ENCODE measurements around the gene ADK.

ADK gene

GRCh38 chr10:74150990-74151878, at the start of gene ADK:
ADK (plus strand) TSS chr10:74151221; CDS start chr10:74151279, 58 bp downstream.
- no peak within 1 kb of the TSS for H3K4me3 Mint-ChIP-seq
- DNase-seq (ENCODE audit: low spot score in 2 of 2) = peak; percentile 93 to 100
- ATAC-seq = peak; percentile 96
- H3K27ac Mint-ChIP-seq = no peak within 1 kb of the TSS
- no peaks in the 10 kb centered on the region for H3K9me3 Mint-ChIP-seq
- peaks cover 16% of the 10 kb centered on the region for H3K36me3 Mint-ChIP-seq
- H3K4me1 Mint-ChIP-seq = peaks cover 31% of the 10 kb centered on the region

- DNase-seq (ENCODE audit: low spot score in 2 of 2) (no peak), ATAC-seq (no peak)
- H3K4me3 Mint-ChIP-seq = no peak overlapping the region
- H3K27ac Mint-ChIP-seq = peak overlapping the region; percentile 36
- no peaks in the 10 kb centered on the region for H3K9me3 Mint-ChIP-seq
- H3K36me3 Mint-ChIP-seq = peaks cover 92% of the 10 kb centered on the region
- H3K4me1 Mint-ChIP-seq = peaks cover 6% of the 10 kb centered on the region
These were observed 47.3 kb upstream of the ADK start for GRCh38 chr10:74103560-74104258.

- H3K36me3 Mint-ChIP-seq = peaks cover 93% of the 10 kb centered on the region
- H3K27ac Mint-ChIP-seq = peak overlapping the region; percentile 36
- H3K9me3 Mint-ChIP-seq = no peaks in the 10 kb centered on the region
- DNase-seq (ENCODE audit: low spot score in 2 of 2) (no peak), ATAC-seq (no peak)
- H3K4me3 Mint-ChIP-seq = no peak overlapping the region
- H3K4me1 Mint-ChIP-seq = peaks cover 6% of the 10 kb centered on the region
These were observed 46.5 kb upstream of the ADK start for GRCh38 chr10:74104480-74104879.

- no peak overlapping the region for H3K4me3 Mint-ChIP-seq
- no peak overlapping the region for H3K27ac Mint-ChIP-seq
- ATAC-seq (no peak), DNase-seq (ENCODE audit: low spot score in 2 of 2) (no peak)
- H3K9me3 Mint-ChIP-seq = no peaks in the 10 kb centered on the region
- peaks cover 98% of the 10 kb centered on the region for H3K36me3 Mint-ChIP-seq
- peaks cover 6% of the 10 kb centered on the region for H3K4me1 Mint-ChIP-seq
These were observed 46.0 kb upstream of the ADK start for GRCh38 chr10:74104996-74105395.

- Mint-ChIP-seq H3K36me3 (peaks cover 98% of the 10 kb centered on the region), H3K27ac (peak overlapping the region; percentile 67), H3K9me3 (no peaks in the 10 kb centered on the region), H3K4me3 (no peak overlapping the region), H3K4me1 (peaks cover 6% of the 10 kb centered on the region)
- no peak for ATAC-seq
- no peak for DNase-seq (ENCODE audit: low spot score in 2 of 2)
These were observed 43.6 kb upstream of the ADK start for GRCh38 chr10:74107391-74107790.

- Mint-ChIP-seq H3K4me3 (no peak overlapping the region), H3K36me3 (peaks cover 98% of the 10 kb centered on the region), H3K9me3 (no peaks in the 10 kb centered on the region), H3K27ac (peak overlapping the region; percentile 67), H3K4me1 (peaks cover 6% of the 10 kb centered on the region)
- ATAC-seq = no peak
- DNase-seq (ENCODE audit: low spot score in 2 of 2) = no peak
These were observed 41.6 kb upstream of the ADK start for GRCh38 chr10:74109452-74109851.

- Mint-ChIP-seq H3K27ac (peak overlapping the region; percentile 67), H3K4me3 (no peak overlapping the region), H3K4me1 (peaks cover 6% of the 10 kb centered on the region), H3K9me3 (no peaks in the 10 kb centered on the region), H3K36me3 (peaks cover 98% of the 10 kb centered on the region)
- DNase-seq (ENCODE audit: low spot score in 2 of 2) (no peak), ATAC-seq (no peak)
These were observed 40.9 kb upstream of the ADK start for GRCh38 chr10:74110120-74110519.

- Mint-ChIP-seq H3K4me3 (no peak overlapping the region), H3K9me3 (no peaks in the 10 kb centered on the region), H3K27ac (peak overlapping the region; percentile 67), H3K36me3 (peaks cover 98% of the 10 kb centered on the region), H3K4me1 (peaks cover 6% of the 10 kb centered on the region)
- ATAC-seq (no peak), DNase-seq (ENCODE audit: low spot score in 2 of 2) (no peak)
These were observed 39.2 kb upstream of the ADK start for GRCh38 chr10:74111799-74112198.

GRCh38 chr10:74113546-74113945, 37.5 kb upstream of the ADK start:
- peaks cover 98% of the 10 kb centered on the region for H3K36me3 Mint-ChIP-seq
- peak overlapping the region; percentile 86 for H3K27ac Mint-ChIP-seq

GRCh38 chr10:74114041-74114448, 37.0 kb upstream of the ADK start:
- H3K36me3 Mint-ChIP-seq = peaks cover 100% of the 10 kb centered on the region
- peaks cover 15% of the 10 kb centered on the region for H3K4me1 Mint-ChIP-seq
- peak overlapping the region; percentile 86 for H3K27ac Mint-ChIP-seq
- H3K4me3 Mint-ChIP-seq = no peak overlapping the region
- no peaks in the 10 kb centered on the region for H3K9me3 Mint-ChIP-seq
- DNase-seq (ENCODE audit: low spot score in 2 of 2) (no peak), ATAC-seq (no peak)

More at GRCh38 chr10:74113546-74113945, 37.5 kb upstream of the ADK start:
- Mint-ChIP-seq H3K4me1 (peaks cover 10% of the 10 kb centered on the region), H3K4me3 (no peak overlapping the region), H3K9me3 (no peaks in the 10 kb centered on the region)
- ATAC-seq = no peak
- no peak for DNase-seq (ENCODE audit: low spot score in 2 of 2)

GRCh38 chr10:74117738-74118137, 33.3 kb upstream of the ADK start:
- H3K4me3 Mint-ChIP-seq = no peak overlapping the region
- H3K9me3 Mint-ChIP-seq = no peaks in the 10 kb centered on the region
- ATAC-seq = peak; percentile 62
- peaks cover 100% of the 10 kb centered on the region for H3K36me3 Mint-ChIP-seq
- H3K27ac Mint-ChIP-seq = peak overlapping the region; percentile 90
- peaks cover 18% of the 10 kb centered on the region for H3K4me1 Mint-ChIP-seq
- no peak for DNase-seq (ENCODE audit: low spot score in 2 of 2)

- ATAC-seq (no peak), DNase-seq (ENCODE audit: low spot score in 2 of 2) (no peak)
- peaks cover 18% of the 10 kb centered on the region for H3K4me1 Mint-ChIP-seq
- H3K9me3 Mint-ChIP-seq = no peaks in the 10 kb centered on the region
- H3K4me3 Mint-ChIP-seq = no peak overlapping the region
- peaks cover 100% of the 10 kb centered on the region for H3K36me3 Mint-ChIP-seq
- H3K27ac Mint-ChIP-seq = peak overlapping the region; percentile 90
These were observed 32.2 kb upstream of the ADK start for GRCh38 chr10:74118804-74119203.

GRCh38 chr10:74120911-74121310, 30.1 kb upstream of the ADK start:
- DNase-seq (ENCODE audit: low spot score in 2 of 2) (no peak), ATAC-seq (no peak)
- H3K4me3 Mint-ChIP-seq = no peak overlapping the region
- no peaks in the 10 kb centered on the region for H3K9me3 Mint-ChIP-seq
- H3K27ac Mint-ChIP-seq = peak overlapping the region; percentile 41
- peaks cover 100% of the 10 kb centered on the region for H3K36me3 Mint-ChIP-seq
- H3K4me1 Mint-ChIP-seq = peaks cover 18% of the 10 kb centered on the region

GRCh38 chr10:74121368-74121767, 29.7 kb upstream of the ADK start:
- no peak overlapping the region for H3K4me3 Mint-ChIP-seq
- H3K9me3 Mint-ChIP-seq = no peaks in the 10 kb centered on the region
- H3K36me3 Mint-ChIP-seq = peaks cover 100% of the 10 kb centered on the region
- H3K4me1 Mint-ChIP-seq = peaks cover 18% of the 10 kb centered on the region
- H3K27ac Mint-ChIP-seq = peak overlapping the region; percentile 41
- DNase-seq (ENCODE audit: low spot score in 2 of 2) (no peak), ATAC-seq (no peak)

- ATAC-seq (no peak), DNase-seq (ENCODE audit: low spot score in 2 of 2) (no peak)
- Mint-ChIP-seq H3K36me3 (peaks cover 100% of the 10 kb centered on the region), H3K4me1 (peaks cover 18% of the 10 kb centered on the region), H3K27ac (peak overlapping the region; percentile 41), H3K4me3 (no peak overlapping the region), H3K9me3 (no peaks in the 10 kb centered on the region)
These were observed 29.0 kb upstream of the ADK start for GRCh38 chr10:74122060-74122459.

- no peak overlapping the region for H3K4me3 Mint-ChIP-seq
- no peaks in the 10 kb centered on the region for H3K9me3 Mint-ChIP-seq
- peak overlapping the region; percentile 41 for H3K27ac Mint-ChIP-seq
- DNase-seq (ENCODE audit: low spot score in 2 of 2) (no peak), ATAC-seq (no peak)
- peaks cover 100% of the 10 kb centered on the region for H3K36me3 Mint-ChIP-seq
- H3K4me1 Mint-ChIP-seq = peaks cover 8% of the 10 kb centered on the region
These were observed 27.9 kb upstream of the ADK start for GRCh38 chr10:74123081-74123480.

Measured in stimulated activated effector memory CD8-positive, alpha-beta T cell treated with anti-CD3 and anti-CD28 coated beads, Interleukin-12 subunit alpha, Interleukin-12 subunit beta, amount 100 ng/mL, for 72 hours (primary cell).